CD4-positive, alpha-beta T cell treated with Interleukin-4 for 1 hour (primary cell): ENCODE data around the gene CDC45.

Source experiments
- DNase-seq, 2 donors: peaks; one replicate each; pipeline ENCODE4 v3.0.0-alpha.2; 2020 to 2022

The CDC45 gene

GRCh38 chr22:19448739-19449421, 30.8 kb upstream of the CDC45 start:
- no peak for DNase-seq

GRCh38 chr22:19449422-19449767, 30.3 kb upstream of the CDC45 start:
- DNase-seq, result no peak

- no peak for DNase-seq
These were observed 29.2 kb upstream of the CDC45 start for GRCh38 chr22:19450363-19451175.

GRCh38 chr22:19451570-19451969, 28.1 kb upstream of the CDC45 start:
- DNase-seq, result no peak

- DNase-seq, result no peak
These were observed 26.0 kb upstream of the CDC45 start for GRCh38 chr22:19453718-19454117.

GRCh38 chr22:19454156-19454555, 25.6 kb upstream of the CDC45 start:
- DNase-seq, result no peak

GRCh38 chr22:19455033-19455432, 24.7 kb upstream of the CDC45 start:
- no peak for DNase-seq

- no peak for DNase-seq
These were observed 23.9 kb upstream of the CDC45 start for GRCh38 chr22:19455585-19456370.

GRCh38 chr22:19456541-19456940, 23.2 kb upstream of the CDC45 start:
- no peak for DNase-seq

GRCh38 chr22:19457828-19458428, 21.8 kb upstream of the CDC45 start:
- DNase-seq, result no peak

GRCh38 chr22:19460036-19460435, 19.7 kb upstream of the CDC45 start:
- no peak for DNase-seq

- no peak for DNase-seq
These were observed 18.2 kb upstream of the CDC45 start for GRCh38 chr22:19461506-19461905.

GRCh38 chr22:19463008-19463407, 16.7 kb upstream of the CDC45 start:
- DNase-seq, result no peak

GRCh38 chr22:19463491-19464469, 15.9 kb upstream of the CDC45 start:
- no peak for DNase-seq

- no peak for DNase-seq
These were observed 15.2 kb upstream of the CDC45 start for GRCh38 chr22:19464546-19464945.

- DNase-seq, result no peak
These were observed 14.7 kb upstream of the CDC45 start for GRCh38 chr22:19464975-19465374.

- DNase-seq, result no peak
These were observed 13.5 kb upstream of the CDC45 start for GRCh38 chr22:19466126-19466716.

GRCh38 chr22:19466848-19467752, 12.6 kb upstream of the CDC45 start:
- DNase-seq, result no peak

- DNase-seq, result no peak
These were observed 11.8 kb upstream of the CDC45 start for GRCh38 chr22:19467912-19468311.

- no peak for DNase-seq
These were observed 10.3 kb upstream of the CDC45 start for GRCh38 chr22:19469421-19469820.

GRCh38 chr22:19470010-19470409, 9.7 kb upstream of the CDC45 start:
- no peak for DNase-seq
